ENCODE measurements around the gene MRPL38.

Gene MRPL38

DNA sequence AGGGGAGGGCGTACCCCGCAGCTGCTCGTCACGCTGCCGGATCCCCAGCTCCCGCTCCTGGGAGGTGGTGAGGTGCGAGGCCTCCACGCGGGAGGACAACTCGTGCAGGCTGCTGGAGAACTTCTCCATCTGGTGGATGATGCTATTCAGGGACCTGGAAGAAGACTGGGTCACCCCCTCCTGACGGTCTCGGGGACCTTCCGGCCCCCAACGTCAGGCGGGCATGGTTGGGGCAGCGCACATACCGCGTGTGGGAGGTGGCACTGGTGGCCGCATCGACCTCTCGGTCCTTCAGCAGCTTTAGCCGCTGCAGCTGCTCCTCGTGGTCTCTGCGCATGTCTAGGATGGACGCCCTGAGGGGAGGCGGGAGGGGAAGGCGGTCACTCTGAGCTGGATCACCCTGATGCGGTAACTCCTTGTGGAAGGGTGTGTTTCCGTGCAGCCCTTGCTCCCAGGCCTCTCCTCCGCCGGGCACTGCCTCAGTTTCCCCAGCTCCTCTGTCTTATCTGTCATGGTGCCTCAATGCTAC lies 13.3 kb upstream of the MRPL38 start:
- no peak for DNase-seq

DNA sequence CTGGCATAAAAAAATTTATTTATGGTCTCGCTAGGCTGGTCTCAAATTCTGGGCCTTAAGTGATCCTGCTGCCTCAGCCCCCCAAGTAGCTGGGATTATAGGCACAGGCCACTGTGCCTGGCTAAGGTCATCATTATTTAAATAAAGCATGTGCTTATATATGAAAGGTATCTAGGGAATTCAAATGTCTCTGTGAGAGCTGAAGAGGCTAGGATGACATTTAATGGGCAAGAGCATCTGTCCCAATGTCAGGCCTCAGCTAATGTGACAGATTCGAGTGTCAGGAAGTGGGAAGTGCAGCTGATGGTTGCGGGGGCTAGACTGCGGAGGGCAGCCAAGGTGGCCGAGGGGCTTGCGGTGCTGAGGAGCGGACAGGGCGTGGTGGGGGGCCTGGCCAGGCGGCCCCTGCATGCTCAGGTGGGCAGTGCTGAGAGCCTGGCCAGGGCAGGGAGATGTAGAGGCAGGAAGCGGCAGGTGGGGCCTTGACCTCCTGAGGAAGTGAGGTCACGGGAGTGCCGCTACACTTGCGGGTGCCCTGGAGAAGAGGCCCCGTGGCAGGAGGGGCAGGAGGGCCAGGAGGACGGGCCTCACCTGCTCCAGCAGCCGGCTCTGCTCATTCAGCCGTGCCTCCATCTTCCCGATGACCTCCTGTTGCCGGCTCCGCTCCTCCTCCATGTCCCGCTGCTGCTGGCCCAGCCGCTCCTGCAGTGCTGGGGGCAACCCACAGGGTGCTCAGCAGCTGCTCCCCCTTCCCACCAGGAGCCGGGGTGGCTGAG lies 12.6 kb upstream of the MRPL38 start:
- no peak for DNase-seq

DNA sequence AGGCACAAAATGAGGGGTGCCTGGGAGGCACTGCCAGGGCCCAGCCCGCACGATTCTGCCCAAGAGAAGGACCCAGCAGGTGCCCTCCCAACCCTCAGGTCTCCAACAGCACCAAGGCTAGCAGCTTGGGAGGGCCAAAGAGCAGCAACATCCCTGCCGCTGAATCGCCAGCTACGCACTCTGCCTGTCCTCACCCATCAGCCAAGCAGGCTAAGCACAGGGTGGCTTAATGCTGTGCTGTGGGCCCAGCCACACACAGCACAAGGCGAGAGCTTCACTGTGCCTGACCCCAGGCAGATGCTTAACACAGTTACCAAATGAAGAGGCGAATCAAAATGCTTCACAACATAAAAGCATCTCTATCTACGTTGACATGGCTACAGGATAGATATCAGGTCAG lies 10.6 kb upstream of the MRPL38 start:
- DNase-seq, result no peak

GRCh38 chr17:75914643-75915267 lies 10.1 kb upstream of the MRPL38 start:
- DNase-seq, result no peak

- no peak for DNase-seq
These were observed 9.0 kb upstream of the MRPL38 start for GRCh38 chr17:75913537-75914210.

DNA sequence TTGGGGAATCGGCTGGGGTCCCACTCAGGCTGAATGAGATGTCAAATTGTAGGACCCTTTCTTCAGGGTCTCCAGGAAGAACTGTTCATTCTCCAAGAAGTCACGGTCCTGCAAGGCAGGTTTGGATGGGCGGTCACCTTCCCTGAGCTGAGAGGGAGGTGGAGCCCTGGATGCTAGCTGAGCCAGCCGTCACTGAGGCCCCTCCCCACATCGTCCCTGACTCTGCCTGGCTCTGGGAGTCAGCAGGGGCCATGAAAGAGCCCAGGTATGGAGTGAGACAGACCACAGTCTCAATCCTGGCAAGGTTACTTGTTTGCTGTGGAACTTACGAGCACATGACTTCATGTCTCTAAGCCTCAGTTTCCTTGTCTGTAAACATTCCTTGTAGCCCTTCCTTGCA lies 6.0 kb upstream of the MRPL38 start:
- DNase-seq, result no peak

GRCh38 chr17:75909812-75910274 lies 5.2 kb upstream of the MRPL38 start:
- DNase-seq, result no peak

- no peak for DNase-seq
These were observed 4.5 kb upstream of the MRPL38 start for GRCh38 chr17:75909051-75909811.

DNA sequence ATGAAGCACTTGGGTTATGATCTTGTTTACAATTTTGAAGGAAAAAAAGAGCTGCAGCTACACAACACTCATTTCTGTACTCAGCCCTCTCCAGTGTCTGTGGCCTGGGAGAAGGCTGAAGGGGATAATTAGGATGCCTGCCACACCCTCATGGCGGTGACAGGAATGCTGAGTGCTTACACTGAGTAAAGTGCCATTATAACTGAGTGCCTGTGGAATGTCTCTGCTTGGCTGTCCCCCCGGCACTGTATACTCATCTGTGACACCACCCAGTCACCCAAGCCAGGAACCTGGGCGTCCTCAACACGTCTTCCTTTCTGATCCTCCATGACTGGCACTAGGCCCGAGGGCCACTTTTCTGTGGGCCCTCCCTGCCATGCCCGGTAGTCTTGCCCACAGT lies 3.5 kb upstream of the MRPL38 start:
- no peak for DNase-seq

GRCh38 chr17:75906143-75906884 lies 1.6 kb upstream of the MRPL38 start:
- no peak for DNase-seq

GRCh38 chr17:75902406-75902805 lies 2.3 kb downstream of the MRPL38 start:
- DNase-seq, result no peak

GRCh38 chr17:75901727-75902126 lies 3.0 kb downstream of the MRPL38 start:
- DNase-seq, result no peak

GRCh38 chr17:75900691-75901533 lies 3.8 kb downstream of the MRPL38 start:
- DNase-seq, result no peak

- no peak for DNase-seq
These were observed 4.8 kb downstream of the MRPL38 start for GRCh38 chr17:75899767-75900468.

DNA sequence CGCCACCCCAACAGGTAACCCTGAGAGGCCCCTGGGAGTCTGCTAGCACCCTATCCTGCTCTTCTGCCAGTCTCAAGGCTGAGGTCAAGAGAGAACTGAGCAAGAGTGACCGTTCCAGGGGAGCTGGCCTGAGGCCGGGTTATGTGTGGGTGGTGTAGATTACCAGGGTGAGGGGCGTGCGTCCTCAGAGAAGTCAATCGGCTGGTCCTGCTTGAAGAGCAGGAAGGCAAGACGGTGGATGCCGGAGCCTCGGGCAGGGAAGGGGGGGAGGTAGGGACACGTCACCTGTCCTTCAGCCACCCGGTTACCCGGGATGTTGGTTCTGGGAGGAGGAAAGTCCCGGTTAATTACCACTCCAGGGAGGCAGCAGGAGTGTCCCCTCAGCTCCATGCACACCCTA lies 5.3 kb downstream of the MRPL38 start:
- DNase-seq, result no peak

DNA sequence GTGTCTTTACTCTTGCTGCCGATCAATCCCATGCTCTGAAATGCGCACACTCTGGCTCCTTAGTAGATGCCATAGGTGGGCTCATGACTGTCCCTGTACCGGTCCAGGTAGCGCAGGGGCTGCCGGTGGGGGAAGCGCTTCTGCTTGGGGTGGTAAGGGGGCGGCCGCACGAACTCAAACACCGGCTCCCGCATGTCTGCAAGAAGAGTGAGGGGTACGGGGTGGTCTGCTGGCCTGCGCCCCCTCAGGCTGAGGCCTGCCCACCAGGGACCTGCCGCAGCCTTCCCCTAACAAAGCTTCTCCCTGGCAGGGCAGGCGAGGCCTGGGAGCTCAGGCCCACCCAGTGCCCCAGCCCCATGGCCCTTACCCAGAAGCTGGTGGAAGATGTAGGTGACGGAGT lies 5.9 kb downstream of the MRPL38 start:
- no peak for DNase-seq

DNA sequence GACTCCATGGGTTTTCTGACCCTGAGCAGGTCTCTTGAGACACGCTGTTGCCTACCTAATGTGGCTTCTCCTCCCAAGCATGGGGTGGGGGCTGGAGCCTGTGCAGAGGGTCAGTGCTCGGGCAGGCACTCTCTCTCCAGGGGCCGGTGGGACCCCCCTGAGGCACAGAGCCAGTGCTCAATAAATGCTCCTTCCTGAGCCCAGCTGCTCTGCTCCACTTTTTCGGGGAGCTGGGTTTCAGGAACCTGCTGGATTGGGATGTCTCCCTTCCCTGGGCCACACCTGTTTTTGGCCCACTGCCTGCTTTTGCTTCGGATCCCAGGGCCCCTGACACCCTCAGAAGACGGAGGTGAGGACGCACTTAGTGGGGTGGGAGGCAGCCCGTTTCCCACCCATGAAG lies 6.6 kb downstream of the MRPL38 start:
- no peak for DNase-seq

DNA sequence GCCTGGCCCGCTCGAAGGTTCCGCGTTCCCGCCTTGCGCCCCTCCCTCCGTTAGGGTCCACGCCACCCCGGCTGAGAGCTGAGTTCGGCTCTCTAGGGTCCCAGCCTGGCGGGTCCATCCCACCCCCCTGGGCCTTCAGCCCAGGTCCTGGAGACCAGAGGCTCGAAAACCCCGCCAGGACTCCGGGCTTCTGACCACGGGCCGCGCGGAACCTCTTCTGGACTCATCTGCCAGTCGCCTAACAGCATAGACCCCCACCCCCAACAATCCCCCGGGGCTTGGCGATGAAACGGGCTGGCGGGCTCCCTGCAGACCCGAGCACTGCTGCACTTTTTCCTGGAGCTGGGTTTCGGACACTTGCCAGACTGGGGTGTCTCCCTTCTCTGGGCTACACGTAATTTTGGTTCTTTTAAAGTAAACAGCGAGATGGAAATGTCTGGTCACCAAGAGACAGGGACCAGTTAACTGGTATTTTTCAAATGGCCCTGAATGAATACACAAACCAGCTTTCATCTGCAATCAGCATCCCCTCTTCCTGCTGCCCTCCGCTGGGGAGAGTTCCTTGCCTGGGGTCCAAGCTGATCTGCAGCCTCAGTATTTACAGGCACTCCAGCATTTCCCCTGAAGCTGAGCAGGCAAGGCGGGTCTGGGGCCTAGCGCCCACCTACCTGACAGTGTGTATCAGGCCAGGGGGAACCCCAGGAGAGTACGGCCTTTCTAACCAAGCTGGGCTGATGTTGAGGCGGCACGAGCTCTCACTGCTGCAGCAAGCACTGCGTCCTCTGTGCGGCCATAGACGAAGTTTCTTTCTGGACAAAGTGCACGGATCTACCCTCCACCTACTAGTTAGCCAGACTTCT lies 7.3 kb downstream of the MRPL38 start:
- DNase-seq, result no peak

DNA sequence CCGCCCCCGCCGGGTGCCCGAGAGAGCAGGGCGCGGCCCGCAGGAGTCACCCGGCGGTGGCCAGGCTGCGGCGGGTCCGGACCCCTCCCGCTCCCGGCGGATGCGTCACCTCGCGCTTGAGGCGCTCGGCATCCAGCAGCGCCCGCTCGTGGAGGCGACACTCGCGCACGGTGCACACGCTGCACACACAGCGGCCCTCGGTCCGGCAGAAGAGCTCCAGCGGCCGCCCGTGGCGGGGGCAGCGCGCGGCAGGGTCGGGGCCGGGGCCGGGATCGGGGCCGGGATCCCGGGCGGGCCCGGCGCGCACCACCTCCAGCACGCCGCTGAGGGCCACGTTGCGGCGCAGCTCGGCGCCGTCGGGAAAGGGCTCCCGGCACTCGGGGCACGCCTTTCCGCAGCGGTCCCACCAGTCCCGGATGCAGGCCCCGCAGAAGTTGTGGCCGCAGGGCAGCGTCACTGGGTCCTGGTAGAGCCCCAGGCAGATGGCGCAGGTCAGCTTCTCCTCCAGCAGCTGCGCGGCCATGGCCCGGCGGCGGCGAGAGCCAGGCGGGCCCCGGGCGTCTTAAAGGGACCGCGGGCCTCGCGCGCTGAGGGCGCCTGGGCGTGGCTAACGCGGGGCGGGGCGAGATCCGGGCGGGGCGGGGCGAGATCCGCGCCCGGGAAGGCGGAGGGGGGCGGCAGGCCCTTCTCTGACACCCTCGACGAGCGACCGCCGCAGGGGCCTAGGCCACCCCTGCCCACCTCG lies 8.1 kb downstream of the MRPL38 start, which contains the start of gene TRIM65:
Gene TRIM65 (minus strand): TSS at position 537 of the 745 bp plus-strand sequence. CDS start 14 bp downstream, at position 523.
- peak; percentile 85 for DNase-seq
